ENCODE measurements around the gene CACTIN.
"Not testable (repeated sequence)": the region's sequence is repeated elsewhere in the genome, so short reads cannot be mapped to it uniquely, and the experiment has no call there.

CACTIN gene

DNA sequence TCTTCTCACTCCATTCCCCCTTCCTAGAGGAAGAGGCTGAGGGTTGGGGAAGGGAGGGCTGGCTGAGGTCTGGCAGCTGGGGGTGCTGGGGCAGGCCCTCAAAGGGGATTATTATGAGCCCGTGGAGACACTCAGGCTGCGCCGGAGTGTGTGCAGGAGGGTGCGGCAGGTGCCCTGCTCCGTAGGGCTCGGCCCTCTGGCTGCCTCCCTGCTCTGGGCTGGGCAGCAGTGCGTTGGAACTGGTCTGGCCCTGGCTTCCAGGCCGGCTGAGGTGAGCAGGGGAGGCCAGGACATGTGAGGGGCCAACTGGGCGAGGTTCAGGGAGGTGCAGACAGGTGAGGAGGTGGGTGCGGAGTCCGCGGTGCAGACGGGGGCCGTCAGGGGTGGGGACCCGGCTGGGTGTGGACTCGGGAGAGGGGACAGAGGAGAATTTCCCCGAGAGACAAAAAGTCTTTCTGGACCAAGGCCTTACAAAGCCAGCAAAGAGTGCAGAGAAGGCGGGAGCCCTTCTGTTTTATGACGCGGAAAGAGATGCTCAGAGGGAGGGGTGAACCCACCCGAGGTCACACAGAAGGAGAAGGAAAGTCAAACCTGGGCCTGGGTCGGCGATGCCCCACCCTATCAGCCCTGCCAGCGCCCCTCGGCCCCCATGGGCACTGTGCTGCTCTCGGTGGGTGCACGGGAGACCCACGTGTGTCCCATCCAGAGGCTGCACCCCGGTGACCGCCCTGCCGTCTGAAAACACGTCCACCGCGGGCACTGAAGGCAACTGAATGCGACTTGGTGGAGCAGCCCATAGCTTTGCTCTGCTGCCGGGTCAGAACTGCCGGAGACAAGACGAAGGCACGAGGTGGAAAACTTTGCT is 42.7 kb upstream of the CACTIN start:
- H4K20me1 ChIP-seq (ENCODE audit: insufficient read depth) = no peaks in the 10 kb centered on the region
- no peaks in the 10 kb centered on the region for H3K79me2 ChIP-seq (ENCODE audit: insufficient read depth, low read depth)
- no peak overlapping the region for H3K9ac ChIP-seq

DNA sequence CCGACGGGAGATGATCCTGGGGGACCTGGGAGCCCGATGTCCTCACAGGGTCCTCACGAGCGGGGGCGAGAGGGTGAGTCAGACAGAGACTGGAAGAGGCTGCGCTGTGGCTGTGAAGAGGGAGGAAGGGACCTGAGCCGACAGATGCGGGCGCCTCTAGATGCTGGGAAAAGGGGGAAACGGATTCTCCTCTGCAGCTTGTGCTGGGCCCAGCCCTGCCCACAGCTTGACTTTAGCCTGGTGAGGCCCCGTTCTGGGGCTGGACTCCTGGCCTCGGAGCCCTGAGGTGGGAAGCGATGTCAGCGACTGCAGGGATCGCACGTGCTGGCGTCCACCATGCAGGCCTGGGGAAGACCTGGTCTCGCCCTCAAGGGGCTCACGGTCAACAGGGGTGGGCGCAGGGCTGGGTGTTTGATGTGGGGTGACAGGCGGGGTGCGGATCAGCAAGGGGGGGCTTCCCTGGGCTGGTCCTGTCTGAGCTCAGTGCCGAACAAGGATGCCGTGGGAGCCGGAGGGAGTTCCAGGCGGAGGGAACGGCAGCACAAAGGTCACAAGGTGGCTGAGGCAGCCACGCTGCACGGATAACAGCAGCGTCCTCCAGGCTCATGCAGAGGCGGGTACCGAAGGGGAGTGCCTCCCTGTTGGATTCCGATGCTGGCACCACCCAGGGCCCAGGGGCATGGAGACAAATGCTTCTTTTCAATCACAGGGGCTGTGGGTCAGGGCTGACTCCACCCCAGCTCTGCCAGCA is 41.9 kb upstream of the CACTIN start:
- Histone ChIP-seq H3K4me3 (IDR thresholded peaks at IDR 0.05; ENCODE audit: insufficient read depth, low read depth, low read length) (no peak overlapping the region), H3K9ac (no peak overlapping the region), H3K4me2 (no peak overlapping the region), H3K36me3 (ENCODE audit: insufficient read depth) (no peaks in the 10 kb centered on the region), H2AFZ (ENCODE audit: low read depth) (no peak overlapping the region), H3K27me3 (ENCODE audit: insufficient read depth, low read depth) (no peaks in the 10 kb centered on the region), H4K20me1 (ENCODE audit: insufficient read depth) (no peaks in the 10 kb centered on the region), H3K79me2 (ENCODE audit: insufficient read depth, low read depth) (no peaks in the 10 kb centered on the region), H3K4me1 (ENCODE audit: low read depth, poor library complexity, severe bottlenecking) (peaks cover 6% of the 10 kb centered on the region), H3K27ac (no peak overlapping the region)
- TF ChIP-seq, protein P1, sequence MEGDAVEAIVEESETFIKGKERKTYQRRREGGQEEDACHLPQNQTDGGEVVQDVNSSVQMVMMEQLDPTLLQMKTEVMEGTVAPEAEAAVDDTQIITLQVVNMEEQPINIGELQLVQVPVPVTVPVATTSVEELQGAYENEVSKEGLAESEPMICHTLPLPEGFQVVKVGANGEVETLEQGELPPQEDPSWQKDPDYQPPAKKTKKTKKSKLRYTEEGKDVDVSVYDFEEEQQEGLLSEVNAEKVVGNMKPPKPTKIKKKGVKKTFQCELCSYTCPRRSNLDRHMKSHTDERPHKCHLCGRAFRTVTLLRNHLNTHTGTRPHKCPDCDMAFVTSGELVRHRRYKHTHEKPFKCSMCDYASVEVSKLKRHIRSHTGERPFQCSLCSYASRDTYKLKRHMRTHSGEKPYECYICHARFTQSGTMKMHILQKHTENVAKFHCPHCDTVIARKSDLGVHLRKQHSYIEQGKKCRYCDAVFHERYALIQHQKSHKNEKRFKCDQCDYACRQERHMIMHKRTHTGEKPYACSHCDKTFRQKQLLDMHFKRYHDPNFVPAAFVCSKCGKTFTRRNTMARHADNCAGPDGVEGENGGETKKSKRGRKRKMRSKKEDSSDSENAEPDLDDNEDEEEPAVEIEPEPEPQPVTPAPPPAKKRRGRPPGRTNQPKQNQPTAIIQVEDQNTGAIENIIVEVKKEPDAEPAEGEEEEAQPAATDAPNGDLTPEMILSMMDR (conservative IDR thresholded peaks at IDR 0.05; ENCODE audit: low read depth, low read length) = no peak

More for the DNA sequence above, 42.7 kb upstream of the CACTIN start:
- peaks cover 6% of the 10 kb centered on the region for H3K4me1 ChIP-seq (ENCODE audit: low read depth, poor library complexity, severe bottlenecking)
- no peaks in the 10 kb centered on the region for H3K36me3 ChIP-seq (ENCODE audit: insufficient read depth)
- no peak overlapping the region for H3K4me3 ChIP-seq (IDR thresholded peaks at IDR 0.05; ENCODE audit: insufficient read depth, low read depth, low read length)
- H2AFZ ChIP-seq (ENCODE audit: low read depth) = no peak overlapping the region
- no peak overlapping the region for H3K27ac ChIP-seq
- no peak overlapping the region for H3K4me2 ChIP-seq
- H3K27me3 ChIP-seq (ENCODE audit: insufficient read depth, low read depth) = no peaks in the 10 kb centered on the region
- TF ChIP-seq, protein P1 (conservative IDR thresholded peaks at IDR 0.05; ENCODE audit: low read depth, low read length) = no peak

DNA sequence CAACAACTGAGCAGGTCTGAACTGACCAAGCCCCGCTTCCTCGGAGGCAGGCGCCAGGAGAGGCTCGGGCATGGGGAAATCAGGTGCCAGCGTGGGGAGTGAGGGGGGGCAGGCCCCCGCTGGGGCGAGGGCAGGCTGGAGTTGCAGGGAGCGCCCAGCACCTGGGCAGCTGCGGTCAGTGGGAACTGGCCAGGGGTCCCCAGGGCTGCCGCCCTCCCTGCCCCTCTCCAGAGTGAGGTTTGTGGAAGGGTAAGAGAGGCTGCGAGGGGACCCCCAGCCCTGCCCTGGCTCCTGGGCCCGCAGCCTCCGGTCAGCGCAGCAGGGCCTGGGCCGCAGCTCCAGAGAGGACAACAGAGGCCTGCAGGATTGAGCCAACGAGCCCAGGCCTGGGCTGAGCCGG is 41.2 kb upstream of the CACTIN start:
- H3K27ac ChIP-seq = no peak overlapping the region
- H3K27me3 ChIP-seq (ENCODE audit: insufficient read depth, low read depth) = no peaks in the 10 kb centered on the region
- no peak overlapping the region for H2AFZ ChIP-seq (ENCODE audit: low read depth)
- H4K20me1 ChIP-seq (ENCODE audit: insufficient read depth) = no peaks in the 10 kb centered on the region
- peaks cover 6% of the 10 kb centered on the region for H3K4me1 ChIP-seq (ENCODE audit: low read depth, poor library complexity, severe bottlenecking)
- H3K9ac ChIP-seq = no peak overlapping the region
- TF ChIP-seq, protein P1 (conservative IDR thresholded peaks at IDR 0.05; ENCODE audit: low read depth, low read length) = no peak
- no peaks in the 10 kb centered on the region for H3K79me2 ChIP-seq (ENCODE audit: insufficient read depth, low read depth)
- H3K4me2 ChIP-seq = no peak overlapping the region
- no peak overlapping the region for H3K4me3 ChIP-seq (IDR thresholded peaks at IDR 0.05; ENCODE audit: insufficient read depth, low read depth, low read length)
- H3K36me3 ChIP-seq (ENCODE audit: insufficient read depth) = no peaks in the 10 kb centered on the region

DNA sequence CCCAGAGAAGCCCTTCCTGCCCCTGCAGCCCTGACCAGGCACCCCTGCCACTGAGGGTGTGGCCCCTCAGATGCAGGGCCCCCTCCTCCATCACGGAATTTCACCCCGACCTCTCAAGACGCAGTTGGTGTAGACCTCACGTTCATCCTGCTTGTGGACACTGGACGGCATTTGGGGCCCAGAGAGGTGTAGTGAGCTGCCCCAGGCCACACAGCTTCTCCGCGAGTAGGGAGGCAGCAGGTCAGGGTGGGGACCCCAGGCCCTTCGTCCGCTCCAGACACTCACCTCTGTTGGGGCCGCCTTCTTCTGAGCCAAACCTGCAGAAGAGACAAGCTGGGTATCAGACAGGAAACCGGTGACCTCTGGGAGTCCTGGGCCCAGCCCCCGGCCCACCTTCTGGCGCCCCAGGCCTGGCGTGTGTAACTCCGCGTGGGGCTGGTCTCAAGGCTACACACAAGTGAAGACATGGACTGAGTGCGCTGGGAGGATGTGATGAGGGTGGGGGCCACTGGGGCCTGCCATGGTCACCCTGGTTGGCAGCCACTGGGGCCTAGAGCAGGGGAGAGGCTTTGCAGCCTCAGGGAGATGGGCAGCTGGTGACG is 40.5 kb upstream of the CACTIN start:
- H3K27me3 ChIP-seq (ENCODE audit: insufficient read depth, low read depth) = no peaks in the 10 kb centered on the region
- H2AFZ ChIP-seq (ENCODE audit: low read depth) = no peak overlapping the region
- H3K36me3 ChIP-seq (ENCODE audit: insufficient read depth) = no peaks in the 10 kb centered on the region
- no peaks in the 10 kb centered on the region for H3K79me2 ChIP-seq (ENCODE audit: insufficient read depth, low read depth)
- H3K9ac ChIP-seq = no peak overlapping the region
- no peak overlapping the region for H3K4me2 ChIP-seq
- no peaks in the 10 kb centered on the region for H4K20me1 ChIP-seq (ENCODE audit: insufficient read depth)
- peaks cover 6% of the 10 kb centered on the region for H3K4me1 ChIP-seq (ENCODE audit: low read depth, poor library complexity, severe bottlenecking)
- H3K27ac ChIP-seq = no peak overlapping the region
- TF ChIP-seq, protein P1 (conservative IDR thresholded peaks at IDR 0.05; ENCODE audit: low read depth, low read length) = no peak
- H3K4me3 ChIP-seq (IDR thresholded peaks at IDR 0.05; ENCODE audit: insufficient read depth, low read depth, low read length) = no peak overlapping the region

DNA sequence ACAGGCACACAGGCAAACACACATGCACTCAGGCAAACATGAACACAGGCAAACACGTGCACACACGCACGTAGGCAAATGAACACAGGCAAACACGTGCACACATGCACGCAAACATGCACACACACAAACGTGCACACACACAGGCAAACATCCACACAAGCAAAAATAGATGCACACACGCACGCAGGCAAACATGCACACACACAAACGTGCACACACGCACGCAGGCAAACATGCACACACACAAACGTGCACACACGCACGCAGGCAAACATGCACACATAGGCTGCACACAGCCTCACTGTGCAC is 39.9 kb upstream of the CACTIN start:
- not testable (repeated sequence) for H3K79me2 ChIP-seq (ENCODE audit: insufficient read depth, low read depth); H3K4me3 ChIP-seq (IDR thresholded peaks at IDR 0.05; ENCODE audit: insufficient read depth, low read depth, low read length); H4K20me1 ChIP-seq (ENCODE audit: insufficient read depth); H3K36me3 ChIP-seq (ENCODE audit: insufficient read depth); H3K27me3 ChIP-seq (ENCODE audit: insufficient read depth, low read depth); H2AFZ ChIP-seq (ENCODE audit: low read depth); H3K9ac ChIP-seq; H3K4me2 ChIP-seq; H3K4me1 ChIP-seq (ENCODE audit: low read depth, poor library complexity, severe bottlenecking); H3K27ac ChIP-seq
